ENCODE results near the gene KLF16.
"Not testable (repeated sequence)": the region's sequence is repeated elsewhere in the genome, so short reads cannot be mapped to it uniquely, and the experiment has no call there.

Gene KLF16

GRCh38 chr19:1883784-1884183, 20.4 kb upstream of the KLF16 start:
- no peak for DNase-seq

DNA sequence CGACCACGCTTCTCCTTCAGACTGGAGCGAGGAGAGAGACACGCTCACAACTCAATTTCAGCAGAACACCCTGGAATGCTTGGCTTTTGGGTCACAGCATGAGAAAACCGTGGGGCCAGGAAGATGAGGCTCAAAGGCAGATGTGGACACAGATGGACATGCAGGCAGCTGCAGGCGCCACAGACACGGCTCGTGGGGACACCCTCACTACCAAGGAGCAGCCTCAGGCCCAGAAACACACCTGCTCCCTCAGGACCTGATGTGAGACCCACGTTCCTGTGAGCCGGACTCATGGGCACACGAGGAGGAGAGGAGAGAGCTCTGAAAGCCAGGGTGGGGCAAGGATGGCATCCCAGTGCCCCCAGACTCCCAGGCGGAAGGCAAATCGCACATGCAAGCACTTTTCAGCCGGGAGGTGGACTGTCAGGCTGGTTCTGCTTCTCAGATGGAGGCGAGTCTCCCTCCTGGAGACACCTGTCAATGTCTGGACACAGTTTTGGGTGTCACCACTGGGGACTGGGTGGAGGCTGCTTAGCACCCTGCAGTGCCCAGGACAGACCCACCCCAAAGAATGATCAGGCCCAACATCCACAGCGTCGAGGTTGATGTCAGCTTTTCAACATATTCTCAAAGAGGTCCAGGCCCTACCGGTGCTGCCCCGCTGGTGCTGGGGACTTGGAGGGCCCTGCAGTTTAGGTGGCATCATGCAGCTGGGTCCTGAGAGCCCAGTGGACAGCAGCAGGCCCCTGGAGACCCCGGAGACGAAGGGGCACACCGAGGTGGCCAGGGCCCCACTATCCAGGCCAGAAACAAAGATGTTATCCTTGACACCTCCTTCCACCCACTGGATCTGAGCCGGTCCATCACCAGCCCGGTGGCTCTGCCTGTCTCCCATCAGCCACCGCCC, 19.7 kb upstream of the KLF16 start:
- no peak for DNase-seq

DNA sequence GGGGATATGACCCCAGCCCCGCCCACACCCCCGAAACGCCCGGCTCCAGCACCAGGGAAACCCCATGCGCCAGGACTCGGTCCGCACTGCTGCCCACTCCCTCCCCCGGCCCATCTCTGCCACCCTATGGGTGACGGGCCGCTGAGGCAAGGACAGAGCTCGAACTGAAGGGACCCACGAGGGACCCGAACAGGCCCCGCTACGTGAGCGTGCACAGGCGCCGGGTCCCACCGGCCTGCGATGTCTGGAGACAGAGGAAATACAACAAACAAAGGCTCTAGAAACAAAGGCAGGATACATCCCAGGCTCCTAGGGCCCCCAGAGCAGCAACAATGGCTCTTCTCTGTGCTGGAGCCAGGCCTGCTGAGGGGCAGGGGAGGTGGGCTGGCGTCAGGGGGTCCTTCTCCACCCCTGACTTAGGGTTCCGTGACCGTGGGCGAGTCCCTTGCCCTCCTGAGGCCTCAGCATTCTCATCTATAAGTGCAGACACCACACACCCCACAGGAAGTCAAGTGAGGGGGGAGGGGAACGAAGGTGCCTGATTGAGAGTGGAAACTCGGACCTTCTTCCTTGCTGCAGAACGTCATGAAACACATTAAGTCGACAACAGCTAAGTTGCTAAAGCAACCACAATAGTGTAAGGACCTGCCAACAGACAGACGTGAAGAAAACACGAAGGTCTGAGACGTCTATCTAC, 18.9 kb upstream of the KLF16 start:
- no peak for DNase-seq

DNA sequence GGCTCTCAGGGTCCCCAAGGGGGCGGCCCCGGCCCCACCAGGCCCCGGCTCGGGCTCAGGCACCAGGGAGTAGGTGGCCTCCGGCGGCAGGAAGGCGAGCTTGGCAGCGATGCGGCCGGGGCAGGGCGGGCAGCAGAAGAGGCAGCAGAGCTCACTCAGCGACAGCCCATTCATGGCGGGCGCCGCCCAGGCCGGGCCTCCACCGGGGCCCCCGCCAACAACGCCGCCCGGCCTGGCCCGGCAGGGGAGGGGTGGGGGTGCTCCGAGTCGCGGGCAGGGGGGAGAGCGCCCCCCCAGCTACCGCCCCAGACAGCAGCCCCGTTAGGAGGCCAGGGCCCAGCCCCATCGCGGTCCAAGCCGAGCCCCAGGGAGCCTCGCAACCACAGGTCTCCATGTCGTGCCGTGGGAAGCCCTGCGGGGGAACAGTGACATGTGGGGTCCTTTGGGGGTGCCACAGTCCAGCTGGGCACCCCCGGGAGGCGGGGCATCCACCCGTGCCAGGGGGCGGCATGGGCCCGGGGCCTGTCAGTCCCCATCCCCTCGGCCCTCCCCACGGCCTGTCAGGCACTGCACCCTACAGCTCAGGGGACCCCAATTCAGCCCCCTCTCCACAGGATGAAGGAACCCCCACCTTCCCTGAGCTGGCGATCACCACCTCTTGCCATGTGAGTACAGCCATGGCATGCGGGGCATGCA, 18.2 kb upstream of the KLF16 start:
- not testable (repeated sequence) for DNase-seq

- DNase-seq, result no peak
Observed at GRCh38 chr19:1880611-1881392, 17.4 kb upstream of the KLF16 start.

GRCh38 chr19:1879982-1880381, 16.6 kb upstream of the KLF16 start:
- not testable (repeated sequence) for DNase-seq

DNA sequence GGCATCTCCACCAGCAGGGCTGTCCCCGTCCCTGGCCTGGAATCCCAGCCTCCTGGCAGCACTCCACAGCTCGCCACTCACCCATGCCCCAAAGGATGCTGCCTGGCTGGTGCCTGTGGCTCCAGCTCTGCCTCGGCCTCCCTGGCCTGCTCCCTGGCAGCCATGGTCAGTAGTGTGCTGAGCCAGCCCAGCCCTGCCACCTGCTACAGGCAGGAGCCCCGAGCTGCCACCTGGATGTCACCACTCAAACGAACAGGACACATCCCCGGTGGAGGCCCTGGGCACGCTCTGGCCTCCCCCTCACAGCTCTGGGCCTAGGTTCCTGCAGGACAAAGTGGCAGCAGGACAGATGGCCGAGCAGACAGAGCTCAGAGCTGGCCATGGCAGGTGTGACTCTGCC, 15.2 kb upstream of the KLF16 start:
- not testable (repeated sequence) for DNase-seq

DNA sequence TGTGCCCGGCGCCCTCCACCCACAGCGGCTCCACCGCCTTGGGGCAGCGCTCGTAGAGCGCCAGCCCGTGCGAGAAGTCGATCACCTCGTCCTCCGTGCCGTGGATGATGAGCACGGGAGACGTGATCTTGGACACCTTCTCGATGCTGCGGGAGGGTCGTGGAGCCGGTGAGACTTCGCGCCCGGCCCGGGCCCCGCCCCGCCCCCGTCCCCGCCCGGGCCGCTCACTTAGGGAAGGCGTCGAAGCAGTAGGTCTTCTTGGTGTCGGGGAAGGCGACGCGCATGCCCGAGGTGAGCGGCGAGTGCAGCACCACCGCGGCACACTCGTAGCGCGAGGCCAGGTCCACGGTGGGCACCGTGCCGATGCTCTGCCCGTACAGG, 13.9 kb upstream of the KLF16 start:
- DNase-seq, result not testable (repeated sequence)

GRCh38 chr19:1876496-1877279, 13.3 kb upstream of the KLF16 start:
- DNase-seq, result not testable (repeated sequence)

GRCh38 chr19:1875646-1876495, 12.5 kb upstream of the KLF16 start:
- DNase-seq, result peak in 1 of 2 experiments; percentile 66

DNA sequence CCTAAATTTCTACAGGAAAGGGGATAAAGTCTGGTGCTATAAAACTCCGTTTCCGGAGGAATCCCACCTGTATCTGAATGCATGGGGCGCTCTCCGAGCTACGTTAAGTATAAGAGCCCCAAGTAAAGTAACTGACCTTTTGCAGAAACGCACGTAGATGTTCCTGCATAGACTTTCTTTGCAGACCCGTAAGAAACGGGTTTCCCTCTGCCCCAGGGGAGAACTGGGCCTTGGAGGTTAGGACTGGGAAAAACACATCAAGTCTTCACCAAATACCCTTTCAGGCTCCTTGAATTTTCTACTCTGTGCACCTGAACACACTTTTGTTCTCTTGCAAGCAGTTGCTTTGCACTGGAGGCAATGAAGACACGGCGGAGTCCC, 11.9 kb upstream of the KLF16 start:
- DNase-seq, result not testable (repeated sequence)

DNA sequence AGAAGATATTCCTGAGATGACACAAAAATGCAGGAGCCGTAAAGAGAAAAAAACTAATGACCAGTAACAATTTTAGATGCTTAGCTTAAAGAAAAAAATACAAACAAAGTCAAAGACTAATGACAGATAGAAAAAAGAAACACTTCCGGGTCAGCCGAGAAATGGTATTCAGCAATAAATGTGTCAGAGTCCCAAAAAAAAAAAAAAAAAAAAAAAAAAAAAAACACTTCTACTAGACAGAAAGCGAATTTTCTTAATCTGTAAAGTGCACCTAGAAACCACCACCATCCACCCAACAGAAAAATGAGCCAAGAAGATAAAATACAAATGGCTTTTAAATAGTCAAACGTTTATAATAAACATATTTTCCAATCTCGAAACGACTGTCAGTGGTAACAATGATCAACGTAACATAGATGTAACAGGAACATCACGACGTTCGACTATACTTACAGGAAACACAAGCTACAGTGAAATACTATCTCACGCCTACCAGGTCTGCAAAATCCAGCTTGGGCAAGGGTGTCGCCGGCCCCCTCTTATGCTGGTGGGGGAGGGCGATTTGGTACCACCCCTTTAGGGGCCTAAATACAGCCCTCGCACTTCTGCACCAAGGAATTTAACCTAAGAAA, 11.3 kb upstream of the KLF16 start:
- no peak for DNase-seq

DNA sequence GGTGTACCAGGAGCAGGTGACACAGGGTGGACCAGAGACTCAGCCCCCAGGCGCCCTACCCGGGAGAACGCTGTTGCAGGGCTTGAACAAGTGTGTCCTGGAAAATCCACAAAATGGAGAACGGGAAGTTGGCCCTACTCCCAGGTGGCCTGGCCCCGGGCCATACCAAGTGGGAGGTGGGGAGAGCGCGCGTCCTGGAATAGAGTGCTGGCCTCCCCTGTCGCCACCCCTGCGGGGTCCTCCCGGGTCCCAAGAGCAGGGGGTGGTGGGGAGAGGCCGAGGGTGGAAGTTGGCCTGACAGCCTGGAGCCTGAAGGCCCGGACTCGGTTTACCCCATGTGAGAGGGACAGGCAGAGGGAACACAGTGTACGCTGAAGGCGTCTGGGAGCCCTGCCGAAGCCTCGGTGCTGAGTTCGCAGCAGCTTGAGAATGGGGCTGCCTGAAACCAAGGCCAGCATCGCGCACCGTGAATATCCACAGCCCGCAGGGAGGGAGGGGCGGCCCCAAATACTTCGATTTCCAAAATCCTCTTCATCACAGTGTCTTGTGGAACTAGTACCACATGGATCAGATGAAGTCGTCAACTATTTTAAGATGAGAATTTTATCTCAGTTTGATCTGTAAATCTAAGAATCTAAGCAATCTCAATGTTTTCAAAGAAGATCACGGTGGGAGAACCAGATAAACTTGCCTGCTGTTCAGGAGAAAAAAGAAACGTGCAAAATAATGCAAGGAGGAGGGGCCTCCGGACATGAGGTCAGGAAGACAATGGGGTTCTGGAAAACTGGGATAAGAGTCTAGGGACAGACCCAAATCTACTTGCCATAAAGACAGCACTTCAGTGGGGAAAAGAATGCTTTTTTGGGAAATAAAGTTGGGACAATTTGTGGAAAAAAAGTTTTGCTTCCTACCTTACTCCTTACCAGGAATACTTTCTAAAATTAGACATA, 10.4 kb upstream of the KLF16 start:
- no peak for DNase-seq

DNA sequence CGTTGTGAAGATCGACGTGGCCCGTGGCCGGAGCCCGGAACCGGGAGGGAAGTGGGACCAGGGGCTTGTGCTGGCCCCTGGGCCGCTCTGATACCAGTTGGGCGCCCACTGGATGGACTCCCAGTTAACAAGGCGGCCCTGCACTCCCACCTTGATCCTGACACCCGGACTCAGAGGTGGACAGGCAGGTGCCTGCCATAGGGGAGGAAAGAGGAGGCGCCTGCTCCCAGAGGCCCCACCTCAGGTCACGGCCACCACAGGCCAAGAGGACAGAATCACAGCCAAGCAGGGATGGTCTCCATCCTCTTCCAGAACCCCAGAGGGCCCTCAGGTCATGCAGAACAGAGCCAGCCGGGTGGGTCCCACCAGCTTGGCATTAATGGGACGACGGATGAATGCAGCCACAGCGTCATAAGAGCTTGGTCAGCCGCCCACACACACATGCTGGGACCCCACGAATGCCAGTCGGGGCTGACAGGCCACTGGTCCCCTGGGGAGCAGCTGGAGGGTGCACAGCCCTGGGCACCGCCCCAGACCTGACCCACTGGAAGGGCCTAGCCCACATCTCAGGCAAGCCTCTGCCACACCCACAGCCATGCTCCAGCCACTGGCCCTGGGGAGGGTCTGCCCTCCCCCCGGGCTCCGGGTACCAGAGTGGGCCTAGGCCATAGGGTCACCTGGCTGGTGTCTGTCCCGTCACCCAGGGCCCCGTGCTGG, 9.6 kb upstream of the KLF16 start:
- no peak for DNase-seq

DNA sequence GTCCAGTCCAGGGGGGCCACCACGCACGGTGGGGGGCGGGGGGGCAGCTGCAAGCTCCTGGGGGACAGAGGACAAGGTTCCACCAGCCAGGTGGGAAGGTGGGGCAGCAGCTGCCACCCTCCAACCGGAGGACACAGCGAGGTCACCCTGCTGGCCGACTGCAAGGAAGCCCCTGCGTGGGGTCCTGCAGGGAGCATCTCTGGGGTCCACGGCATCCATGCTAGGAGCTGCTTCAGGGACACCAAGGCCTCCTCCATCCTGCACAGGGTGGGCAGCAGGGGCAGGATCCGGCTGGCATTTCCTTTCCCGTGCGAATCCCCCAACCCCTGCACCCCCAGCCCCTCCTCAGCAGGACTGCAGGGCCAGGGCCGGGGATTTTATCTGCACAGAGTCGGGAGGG, 8.3 kb upstream of the KLF16 start:
- no peak for DNase-seq

- DNase-seq, result no peak
Observed at GRCh38 chr19:1871140-1871597, 7.8 kb upstream of the KLF16 start.

DNA sequence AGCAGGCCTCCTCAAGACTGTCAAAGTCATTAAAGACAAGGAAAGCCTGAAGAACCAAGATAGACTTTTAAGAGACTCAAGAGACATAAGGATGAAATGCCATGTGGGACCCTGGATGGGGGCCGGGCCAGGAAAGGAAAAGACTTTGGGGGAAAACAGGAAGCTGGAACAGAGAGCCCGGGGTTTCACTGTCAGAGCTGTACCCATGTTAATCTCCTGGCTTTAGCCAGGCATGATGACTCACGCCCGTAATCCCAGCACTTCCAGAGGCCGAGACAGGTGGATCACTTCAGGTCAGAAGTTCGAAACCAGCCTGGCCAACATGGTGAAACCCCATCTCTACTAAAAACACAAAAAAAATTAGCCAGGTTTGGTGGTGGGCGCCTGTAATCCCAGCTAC, 5.6 kb upstream of the KLF16 start:
- no peak for DNase-seq

DNA sequence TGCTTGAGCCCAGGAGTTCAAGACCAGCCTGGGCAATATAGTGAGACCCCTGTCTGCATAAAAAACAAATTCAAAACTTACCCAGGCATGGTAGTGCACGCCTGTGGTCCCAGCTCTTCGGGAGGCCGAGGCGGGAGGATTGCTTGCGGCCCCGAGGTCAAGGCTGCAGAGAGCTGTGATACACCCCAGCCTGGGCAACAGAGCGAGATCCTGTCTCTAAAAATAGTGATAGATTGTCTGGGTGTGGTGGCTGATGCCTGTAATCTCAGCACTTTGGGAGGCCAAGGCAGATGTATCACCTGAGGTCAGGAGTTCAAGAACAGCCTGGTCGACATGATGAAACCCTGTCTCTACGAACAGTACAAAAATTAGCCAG, 4.0 kb upstream of the KLF16 start:
- DNase-seq, result no peak
